Measurements from ENCODE around the gene SYNPO2L. TPM values are rescaled to one million over a fixed set of nuclear protein-coding genes. Genes with fewer than 3 reads are reported as not detected.
"Not testable (repeated sequence)": the region's sequence is repeated elsewhere in the genome, so short reads cannot be mapped to it uniquely, and the experiment has no call there.

Gene SYNPO2L
- total RNA-seq, 1 experiment from 2014 or later = 0.16 TPM

DNA sequence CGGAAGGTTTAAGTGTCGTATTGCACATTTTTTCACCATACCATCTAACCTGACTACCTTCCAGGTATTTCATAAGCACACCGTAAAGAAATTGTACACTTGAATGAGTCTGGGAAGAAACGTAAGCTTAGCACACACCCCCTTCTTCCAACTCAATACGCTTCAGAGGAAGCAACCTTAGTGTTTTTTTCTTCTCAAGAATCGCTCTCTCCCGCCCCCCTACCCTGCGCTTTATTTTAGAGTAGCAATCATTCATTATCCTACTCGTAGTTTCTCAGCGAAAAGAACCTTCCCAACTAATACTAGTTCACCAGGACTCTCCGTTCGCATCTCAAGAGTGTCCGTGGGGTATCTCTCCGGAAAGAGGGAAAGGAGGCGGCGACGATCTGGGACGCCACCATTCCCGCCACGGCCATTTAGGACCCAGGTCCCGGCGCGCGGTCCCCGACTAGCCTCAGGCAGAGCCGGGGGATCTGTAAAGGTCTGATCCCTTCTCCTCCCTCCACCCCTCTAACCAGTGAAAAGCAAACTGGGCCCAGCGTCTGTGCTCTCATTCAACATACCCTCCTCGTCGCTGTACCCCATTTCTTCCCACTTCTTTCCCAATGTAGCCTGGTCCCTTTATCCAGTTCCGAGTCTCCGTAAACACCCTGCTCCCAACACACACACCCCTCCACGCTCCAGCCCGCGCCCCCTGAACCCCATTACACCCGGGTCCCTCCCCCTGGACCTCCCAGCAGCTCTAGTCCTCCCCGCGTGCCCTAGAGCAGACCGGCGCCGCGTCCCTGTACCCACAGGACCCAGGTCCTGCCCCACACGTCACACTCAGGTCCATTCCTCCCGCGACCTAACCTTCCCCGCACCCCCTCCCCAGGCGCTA is 30.6 kb downstream of the SYNPO2L start:
- TF ChIP-seq, protein P1, sequence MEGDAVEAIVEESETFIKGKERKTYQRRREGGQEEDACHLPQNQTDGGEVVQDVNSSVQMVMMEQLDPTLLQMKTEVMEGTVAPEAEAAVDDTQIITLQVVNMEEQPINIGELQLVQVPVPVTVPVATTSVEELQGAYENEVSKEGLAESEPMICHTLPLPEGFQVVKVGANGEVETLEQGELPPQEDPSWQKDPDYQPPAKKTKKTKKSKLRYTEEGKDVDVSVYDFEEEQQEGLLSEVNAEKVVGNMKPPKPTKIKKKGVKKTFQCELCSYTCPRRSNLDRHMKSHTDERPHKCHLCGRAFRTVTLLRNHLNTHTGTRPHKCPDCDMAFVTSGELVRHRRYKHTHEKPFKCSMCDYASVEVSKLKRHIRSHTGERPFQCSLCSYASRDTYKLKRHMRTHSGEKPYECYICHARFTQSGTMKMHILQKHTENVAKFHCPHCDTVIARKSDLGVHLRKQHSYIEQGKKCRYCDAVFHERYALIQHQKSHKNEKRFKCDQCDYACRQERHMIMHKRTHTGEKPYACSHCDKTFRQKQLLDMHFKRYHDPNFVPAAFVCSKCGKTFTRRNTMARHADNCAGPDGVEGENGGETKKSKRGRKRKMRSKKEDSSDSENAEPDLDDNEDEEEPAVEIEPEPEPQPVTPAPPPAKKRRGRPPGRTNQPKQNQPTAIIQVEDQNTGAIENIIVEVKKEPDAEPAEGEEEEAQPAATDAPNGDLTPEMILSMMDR (IDR thresholded peaks at IDR 0.05; ENCODE audit: insufficient read depth in 1 of 2, low read depth in 1 of 2, low read length in 1 of 2, severe bottlenecking in 1 of 2, unreplicated experiment in 1 of 2) = no peak

DNA sequence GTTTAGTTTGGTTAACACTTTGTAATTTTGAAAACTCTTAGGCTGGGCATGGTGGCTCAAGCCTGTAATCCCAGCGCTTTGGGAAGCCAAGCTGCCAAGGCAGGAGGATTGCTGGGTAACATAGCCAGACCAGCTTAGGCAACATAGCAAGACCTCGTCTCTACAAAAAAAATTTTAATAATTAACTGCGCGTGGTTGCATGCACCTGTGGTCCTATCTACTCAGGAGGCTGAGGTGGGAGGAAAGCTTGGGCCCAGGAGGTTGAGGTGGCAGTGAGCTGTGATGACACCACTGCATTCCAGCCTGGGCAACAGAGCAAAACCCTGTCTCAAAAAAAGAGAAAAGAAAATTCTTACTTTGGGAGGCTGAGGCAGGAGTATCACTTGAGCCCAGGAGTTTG is 32.8 kb downstream of the SYNPO2L start:
- H3K27me3 ChIP-seq (replicated peaks; ENCODE audit: control insufficient read depth, insufficient read depth, low read length) = no peaks in the 10 kb centered on the region
- Mint-ChIP-seq H3K4me1 (ENCODE audit: low read depth, unreplicated experiment) (no peaks in the 10 kb centered on the region), H3K4me3 (ENCODE audit: unreplicated experiment) (no peak overlapping the region), H3K27ac (ENCODE audit: unreplicated experiment) (no peak overlapping the region), H3K27me3 (ENCODE audit: insufficient read depth, unreplicated experiment) (no peaks in the 10 kb centered on the region), H3K36me3 (ENCODE audit: insufficient read depth, unreplicated experiment) (peaks cover 11% of the 10 kb centered on the region), H3K9me3 (ENCODE audit: unreplicated experiment) (no peaks in the 10 kb centered on the region)
- intact Hi-C loops (cut with micrococcal nuclease; ENCODE audit: unreplicated experiment) = no loop called here
- TF ChIP-seq, protein P1 (IDR thresholded peaks at IDR 0.05; ENCODE audit: insufficient read depth in 1 of 2, low read depth in 1 of 2, low read length in 1 of 2, severe bottlenecking in 1 of 2, unreplicated experiment in 1 of 2) = no peak
- H3K36me3 ChIP-seq (ENCODE audit: control insufficient read depth, insufficient read depth, low read length) = no peaks in the 10 kb centered on the region
- H3K4me1 ChIP-seq = peaks cover 5% of the 10 kb centered on the region
- H3K9me3 ChIP-seq = no peaks in the 10 kb centered on the region
- H3K4me3 ChIP-seq (ENCODE audit: low read depth, low read length) = no peak overlapping the region
- BruUV-seq (replicated peaks) = no TSS peak
- no peak for DNase-seq
- CTCF ChIA-PET = no interaction called here
- POLR2A ChIA-PET = interaction anchor here (0.6 kb wide), 1 partner anchor 94 kb away, joined by 3 read pairs; no protein-coding TSS in a partner anchor

More for the DNA sequence above, 30.6 kb downstream of the SYNPO2L start:
- Histone ChIP-seq H3K9me3 (no peaks in the 10 kb centered on the region), H3K4me3 (ENCODE audit: low read depth, low read length) (peak overlapping the region; percentile 84), H3K27me3 (replicated peaks; ENCODE audit: control insufficient read depth, insufficient read depth, low read length) (no peaks in the 10 kb centered on the region), H3K36me3 (ENCODE audit: control insufficient read depth, insufficient read depth, low read length) (no peaks in the 10 kb centered on the region), H3K4me1 (peaks cover 9% of the 10 kb centered on the region)
- no peaks in the 10 kb centered on the region for H3K27me3 Mint-ChIP-seq (ENCODE audit: insufficient read depth, unreplicated experiment)
- intact Hi-C loops (cut with micrococcal nuclease; ENCODE audit: unreplicated experiment) = loop anchor here (1.0 to 2.0 kb wide), 3 partner anchors 24 to 96 kb away; no protein-coding TSS in a partner anchor
- peak overlapping the region; percentile 99 for H3K4me3 Mint-ChIP-seq (ENCODE audit: unreplicated experiment)
- peaks cover 11% of the 10 kb centered on the region for H3K36me3 Mint-ChIP-seq (ENCODE audit: insufficient read depth, unreplicated experiment)
- POLR2A ChIA-PET = interaction anchor here (0.6 to 1.8 kb wide), 12 partner anchors 10 to 1484 kb away, joined by 3 to 9 read pairs (median 4); partner anchors contain the start of genes CFAP70, P4HA1 and USP54
- CTCF ChIA-PET = interaction anchor here (0.6 to 1.4 kb wide), 8 partner anchors 10 to 1992 kb away, joined by 4 to 8 read pairs (median 4); partner anchors contain the start of gene USP54
- BruUV-seq (replicated peaks) = no TSS peak
- H3K27ac Mint-ChIP-seq (ENCODE audit: unreplicated experiment) = peak overlapping the region; percentile 100
- no peaks in the 10 kb centered on the region for H3K9me3 Mint-ChIP-seq (ENCODE audit: unreplicated experiment)
- DNase-seq = peak; percentile 56 to 65
- no peaks in the 10 kb centered on the region for H3K4me1 Mint-ChIP-seq (ENCODE audit: low read depth, unreplicated experiment)

DNA sequence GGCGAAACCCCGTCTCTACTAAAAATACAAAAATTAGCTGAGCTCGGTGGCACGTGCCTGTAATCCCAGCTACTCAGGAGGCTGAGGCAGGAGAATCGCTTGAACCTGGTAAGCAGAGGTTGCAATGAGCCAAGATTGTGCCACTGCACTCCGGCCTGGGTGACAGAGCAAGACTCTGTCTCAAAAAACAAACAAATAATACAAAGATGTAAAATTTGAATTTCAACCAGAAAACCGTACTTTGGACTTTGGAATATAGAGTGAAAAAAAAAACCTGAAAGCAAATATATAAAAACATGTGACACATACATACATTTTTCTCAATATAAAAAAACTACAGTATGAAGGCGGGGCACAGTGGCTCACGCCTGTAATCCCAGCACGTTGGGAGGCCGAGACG is 34.9 kb downstream of the SYNPO2L start:
- H3K9me3 Mint-ChIP-seq (ENCODE audit: unreplicated experiment); H3K36me3 Mint-ChIP-seq (ENCODE audit: insufficient read depth, unreplicated experiment); H3K27ac Mint-ChIP-seq (ENCODE audit: unreplicated experiment); H3K4me1 Mint-ChIP-seq (ENCODE audit: low read depth, unreplicated experiment); intact Hi-C loops (cut with micrococcal nuclease; ENCODE audit: unreplicated experiment); DNase-seq; BruUV-seq (replicated peaks); CTCF ChIA-PET; H3K4me3 Mint-ChIP-seq (ENCODE audit: unreplicated experiment); H3K4me3 ChIP-seq (ENCODE audit: low read depth, low read length); H3K27me3 Mint-ChIP-seq (ENCODE audit: insufficient read depth, unreplicated experiment); H3K27me3 ChIP-seq (replicated peaks; ENCODE audit: control insufficient read depth, insufficient read depth, low read length); H3K9me3 ChIP-seq; H3K36me3 ChIP-seq (ENCODE audit: control insufficient read depth, insufficient read depth, low read length); H3K4me1 ChIP-seq: not testable (repeated sequence)
- POLR2A ChIA-PET = interaction anchor here (0.6 kb wide), 2 partner anchors 91 to 1782 kb away, joined by 3 read pairs; no protein-coding TSS in a partner anchor

DNA sequence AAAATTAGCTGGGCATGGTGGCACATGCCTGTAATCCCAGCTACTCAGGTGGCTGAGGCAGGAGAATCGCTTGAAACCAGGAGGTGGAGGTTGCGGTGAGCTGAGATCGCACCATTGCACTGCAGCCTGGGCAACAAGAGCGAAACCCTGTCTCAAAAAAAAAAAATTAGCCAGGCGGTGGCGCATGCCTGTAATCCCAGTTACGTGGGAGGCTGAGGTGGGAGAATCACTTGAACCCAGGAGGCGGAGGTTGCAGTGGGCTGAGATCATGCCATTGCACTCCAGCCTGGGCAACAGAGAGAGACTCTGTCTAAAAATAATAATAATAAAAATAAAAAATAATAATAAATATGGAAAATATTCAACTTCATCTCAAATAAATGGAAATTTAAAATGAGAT is 38.7 kb downstream of the SYNPO2L start:
- H3K4me3 Mint-ChIP-seq (ENCODE audit: unreplicated experiment); H3K4me1 ChIP-seq; H3K36me3 ChIP-seq (ENCODE audit: control insufficient read depth, insufficient read depth, low read length); intact Hi-C loops (cut with micrococcal nuclease; ENCODE audit: unreplicated experiment); H3K4me1 Mint-ChIP-seq (ENCODE audit: low read depth, unreplicated experiment); DNase-seq; H3K27me3 ChIP-seq (replicated peaks; ENCODE audit: control insufficient read depth, insufficient read depth, low read length); POLR2A ChIA-PET; H3K4me3 ChIP-seq (ENCODE audit: low read depth, low read length); H3K27ac Mint-ChIP-seq (ENCODE audit: unreplicated experiment); H3K9me3 Mint-ChIP-seq (ENCODE audit: unreplicated experiment); BruUV-seq (replicated peaks); H3K36me3 Mint-ChIP-seq (ENCODE audit: insufficient read depth, unreplicated experiment); H3K9me3 ChIP-seq; CTCF ChIA-PET; H3K27me3 Mint-ChIP-seq (ENCODE audit: insufficient read depth, unreplicated experiment): not testable (repeated sequence)
